Karpas-422 (cell line): ENCODE data around the gene SULT1C4. TPM values are rescaled to one million over a fixed set of nuclear protein-coding genes. Genes with fewer than 3 reads are reported as not detected.

Experiments used
- DNase-seq: peaks from one replicate; pipeline ENCODE4 v3.0.0-alpha.2; 2015
- H2AFZ ChIP-seq: fragments of 200-600 bp; sonication (generic); 2 replicates; pipeline ENCODE4 v1.6.1; 2014; ENCODE audit warnings: antibody characterized with exemption, low read length, mixed read lengths
- H3K27ac ChIP-seq: fragments of 200-600 bp; sonication (generic); 2 replicates; pipeline ENCODE4 v1.5.1; 2014; ENCODE audit warnings: mild to moderate bottlenecking, low read length, moderate library complexity
- H3K27me3 ChIP-seq: fragments of 200-600 bp; sonication (generic); 2 replicates; pipeline ENCODE4 v1.6.1; 2014; ENCODE audit warnings: low read length, mixed read lengths
- H3K36me3 ChIP-seq: fragments of 200-600 bp; sonication (generic); 2 replicates; pipeline ENCODE4 v1.6.1; 2014; ENCODE audit warnings: low read length, mixed read lengths; ENCODE audit not compliant: insufficient read depth
- H3K4me1 ChIP-seq: fragments of 200-600 bp; sonication (generic); 2 replicates; pipeline ENCODE4 v1.6.1; 2014; ENCODE audit warnings: mild to moderate bottlenecking, low read length, mixed read lengths
- H3K4me2 ChIP-seq: fragments of 200-600 bp; sonication (generic); 2 replicates; pipeline ENCODE4 v1.6.1; 2014; ENCODE audit warnings: low read length, low read depth, mild to moderate bottlenecking; ENCODE audit not compliant: poor library complexity, severe bottlenecking
- H3K4me3 ChIP-seq: fragments of 200-600 bp; sonication (generic); 2 replicates; pipeline ENCODE4 v1.5.1; 2014; ENCODE audit warnings: mild to moderate bottlenecking, antibody characterized with exemption, low read length, mixed read lengths
- H3K79me2 ChIP-seq: fragments of 200-600 bp; sonication (generic); 2 replicates; pipeline ENCODE4 v1.6.1; 2014; ENCODE audit warnings: mild to moderate bottlenecking, low read length, mixed read lengths
- H3K9ac ChIP-seq: fragments of 200-600 bp; sonication (generic); 2 replicates; pipeline ENCODE4 v1.6.0; 2014; ENCODE audit warnings: low read length
- H3K9me2 ChIP-seq: fragments of 200-600 bp; sonication (generic), shearing (Covaris generic); replicated peaks from 2 replicates; pipeline ENCODE4 v1.6.0; 2014; ENCODE audit warnings: mild to moderate bottlenecking, low read length, moderate library complexity; ENCODE audit not compliant: insufficient read depth
- H3K9me3 ChIP-seq: fragments of 300-700, 200-600 bp; sonication (generic); 2 replicates; pipeline ENCODE4 v1.6.1; 2014; ENCODE audit warnings: low read length, mixed read lengths
- H4K20me1 ChIP-seq: fragments of 200-600 bp; sonication (generic); 2 replicates; pipeline ENCODE4 v1.6.1; 2014; ENCODE audit warnings: mild to moderate bottlenecking, antibody characterized with exemption, low read length, low read depth; ENCODE audit not compliant: insufficient read depth
- total RNA-seq: library from RNA; depleted of rRNA; stranded (reverse); fragments of >200 nt; shearing (Covaris generic); gene quantifications from 2 replicates; pipeline ENCODE4 v1.2.3, GENCODE V29; 2014; ENCODE audit warnings: low replicate concordance

The SULT1C4 gene
- total RNA-seq, 1 experiment from 2014 or later = not detected

DNA sequence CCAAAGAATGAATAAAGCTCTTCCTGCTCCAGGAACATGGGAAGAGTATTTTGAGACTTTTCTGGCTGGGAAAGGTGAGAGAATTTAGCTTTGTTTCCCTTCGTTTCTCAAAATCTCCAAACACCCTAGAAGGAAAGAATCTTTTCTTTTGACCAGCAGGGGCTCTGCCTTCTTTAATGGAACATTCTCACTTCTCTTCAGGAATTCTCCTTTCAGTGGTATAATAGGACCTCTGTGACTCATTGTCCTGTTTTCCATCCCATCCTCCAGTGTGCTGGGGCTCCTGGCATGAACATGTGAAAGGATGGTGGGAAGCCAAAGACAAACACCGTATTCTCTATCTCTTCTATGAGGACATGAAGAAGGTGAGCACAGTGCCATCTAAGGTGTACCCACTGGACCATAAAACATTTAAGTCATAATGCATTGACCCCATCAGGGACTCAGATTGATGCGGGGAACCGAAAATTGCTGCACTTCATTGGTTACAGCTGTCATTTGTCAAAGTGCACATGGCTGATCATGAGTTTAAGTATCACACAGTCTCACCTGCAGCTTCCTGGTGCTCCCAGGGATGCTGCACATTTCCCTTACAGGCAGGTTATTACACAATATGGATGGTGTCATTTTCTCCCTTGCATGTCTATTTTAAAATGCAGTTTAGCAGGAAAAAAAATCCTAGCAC is 5.5 kb downstream of the SULT1C4 start:
- Histone ChIP-seq H3K4me3 (no peak overlapping the region), H4K20me1 (no peaks in the 10 kb centered on the region), H3K9me2 (no peaks in the 10 kb centered on the region), H3K79me2 (no peaks in the 10 kb centered on the region), H2AFZ (no peak overlapping the region), H3K4me2 (no peak overlapping the region), H3K4me1 (no peaks in the 10 kb centered on the region), H3K9ac (no peak overlapping the region), H3K9me3 (no peaks in the 10 kb centered on the region), H3K36me3 (no peaks in the 10 kb centered on the region), H3K27me3 (no peaks in the 10 kb centered on the region), H3K27ac (no peak overlapping the region)
- DNase-seq = no peak

GRCh38 chr2:108384662-108385393 is 7.1 kb downstream of the SULT1C4 start:
- Histone ChIP-seq H2AFZ (no peak overlapping the region), H3K4me3 (no peak overlapping the region), H3K4me1 (no peaks in the 10 kb centered on the region), H3K9me3 (no peaks in the 10 kb centered on the region), H3K79me2 (no peaks in the 10 kb centered on the region), H3K9me2 (no peaks in the 10 kb centered on the region), H3K27ac (no peak overlapping the region), H4K20me1 (no peaks in the 10 kb centered on the region), H3K9ac (no peak overlapping the region), H3K4me2 (no peak overlapping the region), H3K27me3 (no peaks in the 10 kb centered on the region), H3K36me3 (no peaks in the 10 kb centered on the region)
- no peak for DNase-seq

GRCh38 chr2:108385411-108386071 is 7.8 kb downstream of the SULT1C4 start:
- Histone ChIP-seq H3K9me2 (no peaks in the 10 kb centered on the region), H3K4me1 (no peaks in the 10 kb centered on the region), H3K27ac (no peak overlapping the region), H3K9ac (no peak overlapping the region), H3K36me3 (no peaks in the 10 kb centered on the region), H4K20me1 (no peaks in the 10 kb centered on the region), H2AFZ (no peak overlapping the region), H3K9me3 (no peaks in the 10 kb centered on the region), H3K4me2 (no peak overlapping the region), H3K27me3 (no peaks in the 10 kb centered on the region), H3K79me2 (no peaks in the 10 kb centered on the region), H3K4me3 (no peak overlapping the region)
- DNase-seq = no peak

DNA sequence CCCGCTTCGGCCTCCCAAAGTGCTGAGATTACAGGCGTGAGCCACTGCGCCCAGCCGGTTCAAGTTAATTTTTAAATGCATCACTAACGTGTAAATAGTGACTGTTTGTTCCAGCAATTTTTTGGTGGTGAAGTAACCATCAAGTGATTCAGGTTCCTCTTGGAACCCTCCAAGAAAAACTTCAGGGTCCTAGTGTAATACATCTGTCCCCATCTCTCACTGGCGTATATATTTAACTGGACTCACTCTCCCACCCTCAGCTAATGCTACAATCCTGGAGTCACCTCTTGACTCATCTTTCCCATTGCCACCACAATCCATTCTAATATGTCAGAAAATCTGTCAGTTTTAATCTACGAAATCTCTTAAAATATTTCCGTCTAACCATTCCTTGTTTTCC is 10.3 kb downstream of the SULT1C4 start:
- H3K4me1 ChIP-seq = no peaks in the 10 kb centered on the region
- no peaks in the 10 kb centered on the region for H3K27me3 ChIP-seq
- no peaks in the 10 kb centered on the region for H3K9me3 ChIP-seq
- no peak overlapping the region for H3K4me3 ChIP-seq
- H4K20me1 ChIP-seq = no peaks in the 10 kb centered on the region
- H3K4me2 ChIP-seq = no peak overlapping the region
- DNase-seq = no peak
- H3K9ac ChIP-seq = no peak overlapping the region
- H3K9me2 ChIP-seq = no peaks in the 10 kb centered on the region
- no peaks in the 10 kb centered on the region for H3K36me3 ChIP-seq
- no peak overlapping the region for H2AFZ ChIP-seq
- H3K27ac ChIP-seq = no peak overlapping the region
- H3K79me2 ChIP-seq = no peaks in the 10 kb centered on the region

GRCh38 chr2:108390340-108390739 is 12.6 kb downstream of the SULT1C4 start:
- Histone ChIP-seq H2AFZ (no peak overlapping the region), H3K9ac (no peak overlapping the region), H3K27me3 (no peaks in the 10 kb centered on the region), H3K4me1 (no peaks in the 10 kb centered on the region), H3K9me2 (no peaks in the 10 kb centered on the region), H3K4me3 (no peak overlapping the region), H3K4me2 (no peak overlapping the region), H3K9me3 (peaks cover 5% of the 10 kb centered on the region; the same call in 1 of the 2 replicates), H3K27ac (no peak overlapping the region), H4K20me1 (no peaks in the 10 kb centered on the region), H3K79me2 (no peaks in the 10 kb centered on the region), H3K36me3 (no peaks in the 10 kb centered on the region)
- DNase-seq = no peak

GRCh38 chr2:108392029-108392428 is 14.3 kb downstream of the SULT1C4 start:
- no peaks in the 10 kb centered on the region for H3K4me1 ChIP-seq
- DNase-seq = no peak
- no peak overlapping the region for H3K4me3 ChIP-seq
- no peak overlapping the region for H3K27ac ChIP-seq
- H3K79me2 ChIP-seq = no peaks in the 10 kb centered on the region
- no peaks in the 10 kb centered on the region for H4K20me1 ChIP-seq
- no peaks in the 10 kb centered on the region for H3K9me2 ChIP-seq
- H3K9me3 ChIP-seq = peaks cover 5% of the 10 kb centered on the region; the same call in 1 of the 2 replicates
- H3K9ac ChIP-seq = no peak overlapping the region
- H3K36me3 ChIP-seq = no peaks in the 10 kb centered on the region
- H2AFZ ChIP-seq = no peak overlapping the region
- no peak overlapping the region for H3K4me2 ChIP-seq
- H3K27me3 ChIP-seq = no peaks in the 10 kb centered on the region

- Histone ChIP-seq H3K36me3 (no peaks in the 10 kb centered on the region), H3K79me2 (no peaks in the 10 kb centered on the region), H3K9me3 (peaks cover 5% of the 10 kb centered on the region; the same call in 1 of the 2 replicates)
These were observed 15.4 kb downstream of the SULT1C4 start for GRCh38 chr2:108393197-108393596.

GRCh38 chr2:108395155-108395554 is 17.4 kb downstream of the SULT1C4 start:
- H3K27me3 ChIP-seq = no peaks in the 10 kb centered on the region
- no peak overlapping the region for H3K4me2 ChIP-seq
- H3K9me2 ChIP-seq = no peaks in the 10 kb centered on the region
- peaks cover 5% of the 10 kb centered on the region; the same call in 1 of the 2 replicates for H3K9me3 ChIP-seq
- no peak overlapping the region for H3K9ac ChIP-seq
- no peaks in the 10 kb centered on the region for H3K79me2 ChIP-seq
- H3K4me3 ChIP-seq = no peak overlapping the region
- DNase-seq = no peak
- no peak overlapping the region for H3K27ac ChIP-seq
- no peaks in the 10 kb centered on the region for H3K4me1 ChIP-seq
- no peak overlapping the region for H2AFZ ChIP-seq
- no peaks in the 10 kb centered on the region for H3K36me3 ChIP-seq
- H4K20me1 ChIP-seq = no peaks in the 10 kb centered on the region

More at GRCh38 chr2:108393197-108393596, 15.4 kb downstream of the SULT1C4 start:
- Histone ChIP-seq H3K4me1 (no peaks in the 10 kb centered on the region), H3K27ac (no peak overlapping the region), H3K9me2 (no peaks in the 10 kb centered on the region), H3K27me3 (no peaks in the 10 kb centered on the region), H3K4me3 (no peak overlapping the region), H2AFZ (no peak overlapping the region), H4K20me1 (no peaks in the 10 kb centered on the region), H3K4me2 (no peak overlapping the region), H3K9ac (no peak overlapping the region)
- no peak for DNase-seq
